OCI-LY7 (cell line): ENCODE measurements around the gene JPH2. TPM values are rescaled to one million over a fixed set of nuclear protein-coding genes. Genes with fewer than 3 reads are reported as not detected.
"Not testable (repeated sequence)": the region's sequence is repeated elsewhere in the genome, so short reads cannot be mapped to it uniquely, and the experiment has no call there.

Source experiments
- BruUV-seq: library from RNA; stranded (reverse); fragments of 400-500 nt; replicated peaks from 2 replicates; lab custom pipeline; 2021; lab: Mats Ljungman, UMichigan
- CTCF ChIA-PET: fragments of 300-600 bp; sonication (Branson Sonifier 250); formaldehyde crosslinking; loops from one replicate; lab custom pipeline; 2022; ENCODE audit warnings: antibody characterized with exemption; ENCODE audit not compliant: unreplicated experiment; lab: Charles Lee
- POLR2A ChIA-PET: fragments of 300-600 bp; sonication (Branson Sonifier 250); formaldehyde crosslinking; loops from one replicate; lab custom pipeline; 2022; ENCODE audit warnings: antibody characterized with exemption; lab: Charles Lee
- DNase-seq: peaks from one replicate; pipeline ENCODE4 v3.0.0-alpha.2; 2015; ENCODE audit warnings: low spot score
- H2AFZ ChIP-seq: fragments of 200-600 bp; sonication (generic), shearing (Covaris generic); 2 replicates; pipeline ENCODE4 v1.6.1; 2014; ENCODE audit warnings: mild to moderate bottlenecking, antibody characterized with exemption, low read length, moderate library complexity
- H3K27ac ChIP-seq: fragments of 200-600 bp; sonication (generic); 2 replicates; pipeline ENCODE4 v1.5.1; 2014; ENCODE audit warnings: mixed run types, low read depth, mild to moderate bottlenecking, moderate library complexity, low read length, inconsistent platforms; ENCODE audit not compliant: poor library complexity, severe bottlenecking
- H3K36me3 ChIP-seq: fragments of 200-600 bp; sonication (generic); 2 replicates; pipeline ENCODE4 v1.6.1; 2014; ENCODE audit warnings: mild to moderate bottlenecking, antibody characterized with exemption, low read length, moderate library complexity, mixed read lengths; ENCODE audit not compliant: insufficient read depth
- H3K4me1 ChIP-seq: fragments of 200-600 bp; sonication (generic); 2 replicates; pipeline ENCODE4 v1.5.1; 2014; ENCODE audit warnings: mild to moderate bottlenecking, low read length; ENCODE audit not compliant: insufficient read depth, poor library complexity, severe bottlenecking
- H3K4me2 ChIP-seq: fragments of 200-600 bp; sonication (generic); 2 replicates; pipeline ENCODE4 v1.6.1; 2014; ENCODE audit warnings: mild to moderate bottlenecking, low read length
- H3K4me3 ChIP-seq: fragments of 200-600 bp; sonication (generic); 2 replicates; pipeline ENCODE4 v1.5.1; 2014; ENCODE audit warnings: mild to moderate bottlenecking, low read depth, low read length; ENCODE audit not compliant: poor library complexity, severe bottlenecking
- H3K79me2 ChIP-seq: fragments of 200-600 bp; sonication (generic); 2 replicates; pipeline ENCODE4 v1.6.1; 2016; ENCODE audit warnings: low read depth, mild to moderate bottlenecking, low read length, moderate library complexity, mixed read lengths; ENCODE audit not compliant: insufficient read depth
- H3K9me2 ChIP-seq: fragments of 200-600 bp; sonication (generic); 2 replicates; pipeline ENCODE4 v1.6.1; 2016; ENCODE audit warnings: mild to moderate bottlenecking, low read length, mixed read lengths; ENCODE audit not compliant: insufficient read depth
- H3K9me3 ChIP-seq: fragments of 200-600 bp; sonication (generic); 2 replicates; pipeline ENCODE4 v1.6.1; 2014; ENCODE audit warnings: mild to moderate bottlenecking, mixed run types, low read length, mixed read lengths
- H4K20me1 ChIP-seq: fragments of 200-600 bp; sonication (generic); 2 replicates; pipeline ENCODE4 v1.6.1; 2014; ENCODE audit warnings: mild to moderate bottlenecking, antibody characterized with exemption, low read length, moderate library complexity, mixed read lengths; ENCODE audit not compliant: insufficient read depth
- CTCF ChIP-seq: fragments of 200-600 bp; sonication (generic); conservative IDR thresholded peaks from 2 replicates; pipeline ENCODE4 v1.5.1; 2014; ENCODE audit warnings: mild to moderate bottlenecking, antibody characterized with exemption, low read length, moderate library complexity, mixed read lengths
- EZH2phosphoT487 ChIP-seq: fragments of 200-600 bp; sonication (generic); IDR thresholded peaks from 2 replicates; pipeline ENCODE4 v1.6.1; 2018; ENCODE audit warnings: low read depth, borderline replicate concordance, mild to moderate bottlenecking, mixed run types, antibody characterized with exemption, low read length, moderate library complexity, mixed read lengths
- intact Hi-C: fragments of 100-400 bp; cut with micrococcal nuclease; formaldehyde crosslinking; loops from one replicate; pipeline ENCODE4 v1.10.0; 2022; ENCODE audit not compliant: unreplicated experiment
- total RNA-seq, 2 experiments: library from RNA; depleted of rRNA in 1 of 2; stranded (reverse); fragments of >200 nt in 1 of 2; shearing (Covaris generic) in 1 of 2; gene quantifications; 2 replicates each; pipeline ENCODE4 v1.2.3, GENCODE V29; 2014 to 2022

The JPH2 gene
- total RNA-seq, 2 experiments from 2014 or later, result not detected

DNA sequence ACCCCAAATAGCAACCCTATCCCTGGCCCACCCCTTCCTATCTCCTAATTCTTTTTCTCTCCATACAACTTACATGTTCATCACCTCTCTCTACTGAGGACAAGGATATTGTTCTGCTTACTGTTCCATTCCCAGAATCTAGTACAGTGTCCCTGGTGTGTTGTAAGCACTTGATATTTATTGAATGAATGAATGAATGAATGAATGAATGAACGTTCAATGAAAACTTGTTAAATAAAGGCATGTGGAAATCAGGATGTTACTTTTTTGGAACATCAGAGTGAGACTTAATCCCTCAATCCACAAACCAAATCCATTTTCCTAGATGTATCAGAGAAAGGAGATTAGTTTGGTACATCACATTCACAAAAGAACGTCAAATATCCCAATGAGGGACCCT lies 6.8 kb upstream of the JPH2 start:
- Histone ChIP-seq H3K9me3 (no peaks in the 10 kb centered on the region), H3K36me3 (peaks cover 31% of the 10 kb centered on the region), H3K4me3 (no peak overlapping the region), H3K4me2 (no peak overlapping the region), H3K9me2 (no peaks in the 10 kb centered on the region), H2AFZ (no peak overlapping the region), H4K20me1 (no peaks in the 10 kb centered on the region), H3K79me2 (no peaks in the 10 kb centered on the region), H3K27ac (no peak overlapping the region), H3K4me1 (no peaks in the 10 kb centered on the region)
- CTCF ChIA-PET, result no interaction called here
- no TSS peak for BruUV-seq
- no peak for DNase-seq
- intact Hi-C loops, result no loop called here
- POLR2A ChIA-PET, result no interaction called here
- TF ChIP-seq EZH2phosphoT487, result no peak
- TF ChIP-seq CTCF, result no peak

DNA sequence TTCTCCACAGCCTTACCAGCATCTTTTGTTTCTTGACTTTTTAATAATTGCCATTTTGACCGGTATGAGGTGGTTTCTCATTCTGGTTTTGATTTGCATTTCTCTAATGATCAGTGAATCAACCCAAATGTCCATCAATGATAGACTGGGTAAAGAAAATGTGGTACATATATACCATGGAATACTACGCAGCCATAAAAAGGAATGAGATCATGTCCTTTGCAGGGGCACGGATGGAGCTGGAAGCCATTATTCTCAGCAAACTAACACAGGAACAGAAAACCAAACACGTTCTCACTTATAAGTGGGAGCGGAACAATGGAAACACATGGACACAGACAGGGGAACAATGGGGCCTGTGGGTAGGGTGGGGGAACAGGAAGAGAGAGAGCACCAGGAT lies 4.7 kb upstream of the JPH2 start:
- H3K9me2 ChIP-seq, BruUV-seq, DNase-seq, H4K20me1 ChIP-seq, H2AFZ ChIP-seq, H3K4me3 ChIP-seq, H3K79me2 ChIP-seq, H3K4me2 ChIP-seq, H3K27ac ChIP-seq, H3K9me3 ChIP-seq, intact Hi-C loops, CTCF ChIA-PET: not testable (repeated sequence)
- POLR2A ChIA-PET, result interaction anchor here (0.6 kb wide), 1 partner anchor 21 kb away, joined by 4 read pairs; no protein-coding TSS in a partner anchor
- H3K4me1 ChIP-seq, result peaks cover 12% of the 10 kb centered on the region
- H3K36me3 ChIP-seq, result peaks cover 13% of the 10 kb centered on the region; the same call in 1 of the 2 replicates

GRCh38 chr20:44190197-44190852 lies 3.3 kb upstream of the JPH2 start:
- intact Hi-C loops, result loop anchor here (1.0 kb wide), 1 partner anchor 74 kb away; no protein-coding TSS in a partner anchor
- H3K9me3 ChIP-seq, H3K4me3 ChIP-seq, H4K20me1 ChIP-seq, H3K27ac ChIP-seq, POLR2A ChIA-PET, H3K4me2 ChIP-seq, H2AFZ ChIP-seq, H3K9me2 ChIP-seq, H3K79me2 ChIP-seq, H3K36me3 ChIP-seq, BruUV-seq: not testable (repeated sequence)
- DNase-seq, result peak; percentile 71
- peak; percentile 86 for TF ChIP-seq CTCF
- H3K4me1 ChIP-seq, result peaks cover 12% of the 10 kb centered on the region
- CTCF ChIA-PET, result interaction anchor here (0.8 to 1.0 kb wide), 2 partner anchors 74 to 91 kb away, joined by 3 to 4 read pairs; no protein-coding TSS in a partner anchor
